K562 (cell line): ENCODE results near the gene PPP1CC. TPM values are rescaled to one million over a fixed set of nuclear protein-coding genes. Genes with fewer than 3 reads are reported as not detected.

ENCODE experiments used
- CTBP1 ChIP-seq: fragments of 450-650 bp; IDR thresholded peaks from 2 replicates; pipeline ENCODE4 v1.6.1; 2016; ENCODE audit warnings: borderline replicate concordance
- E4F1 ChIP-seq: fragments of 250-450 bp; sonication (Bioruptor Pico); IDR thresholded peaks from 2 replicates; pipeline ENCODE4 v1.5.0; 2021; ENCODE audit warnings: mild to moderate bottlenecking, borderline replicate concordance
- GABPA ChIP-seq: fragments of 200-800 bp; sonication (Bioruptor generic); conservative IDR thresholded peaks from 2 replicates; pipeline ENCODE4 v1.6.1; 2016; ENCODE audit warnings: low read depth, missing genetic modification characterization, missing compliant biosample characterization
- GTF2E2 ChIP-seq: fragments of 200-800 bp; sonication (Bioruptor generic); IDR thresholded peaks from 2 replicates; pipeline ENCODE4 v1.6.1; 2016; ENCODE audit warnings: missing genetic modification characterization, missing compliant biosample characterization
- HSF4 ChIP-seq: fragments of 250-450 bp; sonication (Bioruptor Pico); IDR thresholded peaks from 2 replicates; pipeline ENCODE4 v2.1.2; 2022; ENCODE audit warnings: mild to moderate bottlenecking, moderate library complexity, borderline replicate concordance
- KAT8 ChIP-seq: fragments of 450-650 bp; IDR thresholded peaks from 2 replicates; pipeline ENCODE4 v1.6.1; 2016; ENCODE audit warnings: low read depth, mild to moderate bottlenecking
- LEF1 ChIP-seq: fragments of 450-650 bp; IDR thresholded peaks from 2 replicates; pipeline ENCODE4 v1.6.1; 2016; ENCODE audit warnings: mild to moderate bottlenecking
- MCM2 ChIP-seq: fragments of 450-650 bp; IDR thresholded peaks from 2 replicates; pipeline ENCODE4 v1.6.1; 2017; ENCODE audit warnings: low read depth, mild to moderate bottlenecking
- RAD51 ChIP-seq: fragments of 450-650 bp; IDR thresholded peaks from 2 replicates; pipeline ENCODE4 v1.7.1; 2016; ENCODE audit warnings: low read depth, mild to moderate bottlenecking, borderline replicate concordance
- SMARCA5 ChIP-seq: fragments of 450-650 bp; IDR thresholded peaks from 2 replicates; pipeline ENCODE4 v1.6.1; 2016
- STAT5A ChIP-seq: IDR thresholded peaks from 2 replicates; pipeline ENCODE4 v1.6.1; 2012; ENCODE audit warnings: low read length, inconsistent platforms, borderline replicate concordance
- YY1 ChIP-seq, 3 experiments: IDR thresholded peaks; 2 replicates each; pipeline ENCODE4 v1.6.1; 2011; ENCODE audit warnings: low read length in 2 of 3, mild to moderate bottlenecking in 2 of 3, moderate library complexity in 2 of 3, borderline replicate concordance in 1 of 3, control low read depth in 1 of 3, low read depth in 1 of 3; ENCODE audit not compliant: insufficient read depth in 3 of 3, insufficient replicate concordance in 2 of 3, control insufficient read depth in 1 of 3, insufficient read length in 1 of 3; ENCODE audit errors: extremely low read depth in 1 of 3
- ZBTB5 ChIP-seq: fragments of 450-650 bp; IDR thresholded peaks from 2 replicates; pipeline ENCODE4 v1.6.1; 2017; ENCODE audit warnings: antibody characterized with exemption
- ZNF140 ChIP-seq: fragments of 250-450 bp; sonication (Bioruptor Pico); IDR thresholded peaks from 2 replicates; pipeline ENCODE4 v1.8.0; 2021; ENCODE audit warnings: moderate library complexity, mild to moderate bottlenecking, inconsistent platforms
- ZNF584 ChIP-seq: fragments of 200-800 bp; sonication (Bioruptor generic); IDR thresholded peaks from 2 replicates; pipeline ENCODE4 v1.6.1; 2016; ENCODE audit warnings: low read depth, mild to moderate bottlenecking, missing genetic modification characterization, missing compliant biosample characterization
- polyA plus RNA-seq, 8 experiments: library from polyadenylated mRNA; depleted of rRNA in 4 of 8; stranded (reverse) in 5 of 8; unstranded in 3 of 8; fragments of >200 nt; fragmentation: Nextera tagmentation in 2 of 8; fragmentation: Illumina TruSeq in 1 of 8; extraction: Ambion mirVana in 2 of 8; extraction: Trizol in 1 of 8; gene quantifications; 2 replicates each; pipeline versions ENCODE4 v1.2.1 to v1.2.3, GENCODE V29; 2011 to 2014; ENCODE audit warnings: inconsistent platforms in 1 of 8, missing spikeins in 1 of 8
- total RNA-seq, 7 experiments: library from RNA; depleted of rRNA in 6 of 7; stranded (reverse); fragments of >200 nt in 6 of 7; fragmentation: Illumina TruSeq in 2 of 7; extraction: Trizol in 2 of 7; gene quantifications; 2 replicates each; pipeline versions ENCODE4 v1.2.1 to v1.2.3, GENCODE V29; 2011 to 2021; ENCODE audit warnings: low replicate concordance in 1 of 7
- TF ChIP-seq, protein P1 (sequence below), 2 experiments: fragments of 250-450 bp in 1 of 2; fragments of 450-650 bp in 1 of 2; sonication (Bioruptor Pico) in 1 of 2; IDR thresholded peaks; 2 replicates each; pipeline versions ENCODE4 v1.6.1 to v1.8.0; 2016 to 2021; ENCODE audit warnings: mild to moderate bottlenecking in 2 of 2, moderate library complexity in 2 of 2, missing compliant biosample characterization in 1 of 2, missing genetic modification characterization in 1 of 2

The PPP1CC gene
- total and polyA plus RNA-seq, 9 of the 15 experiments (the other 6 are each of a cell fraction or from before 2014, with no cell fraction given): 67.4 to 286 (median 195) TPM

DNA sequence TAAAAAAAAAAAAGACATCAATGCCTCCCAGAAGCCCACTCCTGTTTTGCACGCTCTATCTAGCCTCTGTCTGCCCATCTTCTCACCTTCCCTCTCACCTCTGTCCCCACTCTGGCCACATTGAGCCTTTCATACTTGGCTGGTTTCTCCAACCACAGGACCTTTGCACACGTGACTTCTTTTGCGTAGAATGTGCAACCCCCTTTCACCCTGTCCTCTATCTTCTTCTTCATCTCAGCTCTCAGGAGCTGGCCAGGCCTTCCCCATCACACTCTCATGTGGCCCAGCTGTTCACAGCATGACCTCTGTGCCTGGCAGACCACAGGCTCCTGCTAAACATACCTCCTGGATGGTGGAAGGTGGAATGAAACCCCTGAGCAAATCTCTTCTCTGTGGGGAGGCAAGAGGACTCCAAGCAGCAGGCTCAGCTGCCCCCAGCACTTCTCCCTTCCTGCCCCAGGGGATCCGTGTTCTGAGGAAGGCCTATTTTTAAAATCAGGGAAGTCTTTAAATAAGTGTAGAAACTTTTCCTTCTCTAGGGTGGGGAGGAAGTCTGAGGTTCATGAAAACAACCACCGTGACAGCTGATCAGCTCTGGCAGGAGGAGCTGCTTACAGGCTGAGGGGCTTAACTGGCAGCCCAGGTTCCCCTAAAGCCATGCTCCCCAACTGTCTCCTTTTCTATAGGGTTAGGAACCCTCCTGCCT is 65.3 kb downstream of the PPP1CC start (continued):
- TF ChIP-seq, protein P1, sequence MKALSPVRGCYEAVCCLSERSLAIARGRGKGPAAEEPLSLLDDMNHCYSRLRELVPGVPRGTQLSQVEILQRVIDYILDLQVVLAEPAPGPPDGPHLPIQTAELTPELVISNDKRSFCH (CRISPR knock-in tag; IDR thresholded peaks at IDR 0.05): no peak
- TF ChIP-seq, protein P1 (tag; IDR thresholded peaks at IDR 0.05): no peak
- no peak for TF ChIP-seq YY1 (IDR thresholded peaks at IDR 0.05; ENCODE audit: borderline replicate concordance in 1 of 3, control insufficient read depth in 1 of 3, extremely low read depth in 1 of 3, insufficient read depth in 3 of 3, insufficient read length in 1 of 3, insufficient replicate concordance in 2 of 3, low read depth in 1 of 3, low read length in 2 of 3)
- no peak for TF ChIP-seq CTBP1
- TF ChIP-seq LEF1: no peak
- TF ChIP-seq ZNF140 (CRISPR knock-in tag): no peak
- TF ChIP-seq STAT5A: no peak
- TF ChIP-seq E4F1 (CRISPR knock-in tag): no peak
- no peak for TF ChIP-seq KAT8
- TF ChIP-seq ZBTB5: no peak
- TF ChIP-seq RAD51: peak; percentile 48; the same call in 1 of the 2 replicates
- TF ChIP-seq GTF2E2 (tag): no peak
- no peak for TF ChIP-seq GABPA (tag)
- TF ChIP-seq MCM2: no peak
- TF ChIP-seq SMARCA5: peak; percentile 69; the same call in 1 of the 2 replicates
- TF ChIP-seq HSF4 (CRISPR knock-in tag): no peak
- TF ChIP-seq ZNF584 (CRISPR knock-in tag): no peak
